Stimulated activated CD4-positive, alpha-beta T cell treated with anti-CD3 and anti-CD28 coated beads, TNF-alpha, amount 100 ng/mL, for 1 hour (primary cell): ENCODE measurements around the gene SIRT7.

Experiments
- DNase-seq, 3 donors: peaks; one replicate each; pipeline ENCODE4 v3.0.0-alpha.2; 2020; ENCODE audit warnings: low read depth in 3 of 3, low spot score in 1 of 3

The SIRT7 gene

GRCh38 chr17:81933178-81933699 is 15.3 kb upstream of the SIRT7 start:
- DNase-seq, result no peak

GRCh38 chr17:81932333-81932983 is 14.5 kb upstream of the SIRT7 start:
- DNase-seq, result no peak

GRCh38 chr17:81931557-81932332 is 13.8 kb upstream of the SIRT7 start:
- no peak for DNase-seq

- DNase-seq, result no peak
These were observed 13.2 kb upstream of the SIRT7 start for GRCh38 chr17:81931189-81931556.

- DNase-seq, result no peak
These were observed 12.5 kb upstream of the SIRT7 start for GRCh38 chr17:81930142-81931125.

- no peak for DNase-seq
These were observed 11.5 kb upstream of the SIRT7 start for GRCh38 chr17:81929253-81930141.

- DNase-seq, result no peak
These were observed 10.7 kb upstream of the SIRT7 start for GRCh38 chr17:81928544-81929252.

- DNase-seq, result peak; percentile 69 to 84 (median 83)
These were observed 9.9 kb upstream of the SIRT7 start, which contains the start of gene MAFG for GRCh38 chr17:81927653-81928543. TSS of gene MAFG (minus strand) at chr17:81927735. CDS start at chr17:81923185, 4,550 bp downstream.

GRCh38 chr17:81927152-81927652 is 9.2 kb upstream of the SIRT7 start:
- DNase-seq, result no peak

GRCh38 chr17:81926451-81927151 is 8.6 kb upstream of the SIRT7 start:
- peak in 2 of 3 donors; percentile 26 to 63 for DNase-seq

GRCh38 chr17:81925860-81926450 is 8.0 kb upstream of the SIRT7 start:
- no peak for DNase-seq

GRCh38 chr17:81924557-81925532 is 6.9 kb upstream of the SIRT7 start:
- no peak for DNase-seq

- DNase-seq, result no peak
These were observed 5.6 kb upstream of the SIRT7 start for GRCh38 chr17:81923302-81924260.

GRCh38 chr17:81922566-81923301 is 4.8 kb upstream of the SIRT7 start:
- DNase-seq, result no peak
